NCI-H2081 treated with DMSO at 0.1 percent for 48 hours (cell line): ENCODE data around the gene OR51V1.
"Not testable (repeated sequence)": the region's sequence is repeated elsewhere in the genome, so short reads cannot be mapped to it uniquely, and the experiment has no call there.

Experiments used
- DNase-seq: peaks from one replicate; lab custom pipeline; 2025; lab: John Stamatoyannopoulos, UW

Gene OR51V1, protein sequence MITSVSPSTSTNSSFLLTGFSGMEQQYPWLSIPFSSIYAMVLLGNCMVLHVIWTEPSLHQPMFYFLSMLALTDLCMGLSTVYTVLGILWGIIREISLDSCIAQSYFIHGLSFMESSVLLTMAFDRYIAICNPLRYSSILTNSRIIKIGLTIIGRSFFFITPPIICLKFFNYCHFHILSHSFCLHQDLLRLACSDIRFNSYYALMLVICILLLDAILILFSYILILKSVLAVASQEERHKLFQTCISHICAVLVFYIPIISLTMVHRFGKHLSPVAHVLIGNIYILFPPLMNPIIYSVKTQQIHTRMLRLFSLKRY

DNA sequence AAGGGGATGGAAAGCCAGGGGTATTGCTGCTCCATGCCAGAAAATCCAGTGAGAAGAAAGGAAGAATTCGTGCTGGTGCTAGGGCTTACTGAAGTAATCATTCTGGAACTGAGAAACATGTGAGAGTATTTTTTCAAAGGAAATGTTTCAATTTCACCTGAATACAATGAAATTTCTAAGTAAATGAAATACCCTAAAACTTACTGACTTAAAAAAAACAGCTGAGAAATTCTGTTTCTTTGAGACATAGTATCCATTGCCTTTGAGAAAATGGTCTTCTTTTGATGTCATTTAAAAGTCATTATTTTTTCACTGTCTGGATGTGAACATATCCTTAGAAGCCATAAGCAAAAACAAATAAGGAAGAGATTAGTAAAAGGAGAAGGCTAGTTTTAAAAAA, at the start of gene OR51V1:
Gene OR51V1, minus strand, starts transcription at position 101 of the 400 bp plus-strand sequence. Its CDS starts 0 bp downstream, at position 101.
- DNase-seq = no peak

DNA sequence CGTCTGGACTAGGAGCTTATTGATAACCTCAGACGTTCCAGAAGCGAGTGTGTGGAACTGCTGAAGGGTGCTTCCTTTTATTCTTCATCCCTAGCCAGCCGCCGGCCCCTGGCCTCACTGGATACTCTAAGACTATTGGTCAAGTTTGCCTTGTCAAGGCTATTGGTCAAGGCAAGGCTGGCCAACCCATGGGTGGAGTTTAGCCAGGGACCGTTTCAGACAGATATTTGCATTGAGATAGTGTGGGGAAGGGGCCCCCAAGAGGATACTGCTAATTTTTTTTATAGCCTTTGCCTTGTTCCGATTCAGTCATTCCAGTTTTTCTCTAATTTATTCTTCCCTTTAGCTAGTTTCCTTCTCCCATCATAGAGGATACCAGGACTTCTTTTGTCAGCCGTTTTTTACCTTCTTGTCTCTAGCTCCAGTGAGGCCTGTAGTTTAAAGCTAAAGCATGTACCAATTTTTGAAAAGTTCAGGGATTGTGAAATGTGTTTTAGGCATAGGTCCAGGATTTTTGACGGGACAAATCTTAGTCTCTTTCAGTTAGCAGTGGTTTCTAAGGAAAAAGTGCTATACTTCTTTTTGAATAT, 49.4 kb upstream of the OR51V1 start, which contains the start of gene HBG1:
Gene HBG1, minus strand, starts transcription at position 51 of the 590 bp plus-strand sequence. CDS start 53 bp downstream, outside the sequence.
- DNase-seq = not testable (repeated sequence)

DNA sequence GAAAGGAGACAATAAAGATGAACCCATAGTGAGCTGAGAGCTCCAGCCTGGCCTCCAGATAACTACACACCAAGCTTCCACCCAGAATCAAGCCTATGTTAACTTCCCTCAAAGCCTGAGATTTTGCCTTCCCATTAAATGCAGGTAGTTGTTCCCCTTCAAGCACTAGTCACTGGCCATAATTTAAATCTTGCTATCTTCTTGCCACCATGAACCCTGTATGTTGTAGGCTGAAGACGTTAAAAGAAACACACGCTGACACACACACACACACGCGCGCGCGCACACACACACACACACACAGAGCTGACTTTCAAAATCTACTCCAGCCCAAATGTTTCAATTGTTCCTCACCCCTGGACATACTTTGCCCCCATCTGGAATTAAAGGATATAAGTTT, 48.0 kb upstream of the OR51V1 start:
- DNase-seq = not testable (repeated sequence)

DNA sequence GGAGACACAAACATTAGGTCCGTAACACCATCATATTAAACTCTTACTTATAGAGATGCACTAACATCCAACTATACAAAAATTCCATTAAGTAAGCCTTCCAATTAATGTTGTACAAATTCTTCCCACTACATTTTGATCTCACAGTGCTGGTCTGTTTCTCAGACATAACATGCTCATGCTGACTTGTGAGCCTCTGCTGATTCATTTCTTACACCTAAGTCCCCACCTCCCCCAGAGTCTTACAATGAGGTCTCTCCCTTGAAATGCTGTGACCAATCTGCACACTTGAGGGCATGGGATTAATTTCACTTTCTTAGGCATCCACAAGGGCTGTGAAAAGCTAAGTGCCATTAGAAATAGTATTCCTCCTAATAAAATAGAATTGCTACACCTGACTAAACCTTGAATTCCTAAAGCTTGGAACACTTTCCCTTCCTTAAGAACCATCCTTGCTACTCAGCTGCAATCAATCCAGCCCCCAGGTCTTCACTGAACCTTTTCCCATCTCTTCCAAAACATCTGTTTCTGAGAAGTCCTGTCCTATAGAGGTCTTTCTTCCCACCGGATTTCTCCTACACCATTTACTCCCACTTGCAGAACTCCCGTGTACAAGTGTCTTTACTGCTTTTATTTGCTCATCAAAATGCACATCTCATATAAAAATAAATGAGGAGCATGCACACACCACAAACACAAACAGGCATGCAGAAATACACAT, 47.1 kb upstream of the OR51V1 start:
- no peak for DNase-seq

DNA sequence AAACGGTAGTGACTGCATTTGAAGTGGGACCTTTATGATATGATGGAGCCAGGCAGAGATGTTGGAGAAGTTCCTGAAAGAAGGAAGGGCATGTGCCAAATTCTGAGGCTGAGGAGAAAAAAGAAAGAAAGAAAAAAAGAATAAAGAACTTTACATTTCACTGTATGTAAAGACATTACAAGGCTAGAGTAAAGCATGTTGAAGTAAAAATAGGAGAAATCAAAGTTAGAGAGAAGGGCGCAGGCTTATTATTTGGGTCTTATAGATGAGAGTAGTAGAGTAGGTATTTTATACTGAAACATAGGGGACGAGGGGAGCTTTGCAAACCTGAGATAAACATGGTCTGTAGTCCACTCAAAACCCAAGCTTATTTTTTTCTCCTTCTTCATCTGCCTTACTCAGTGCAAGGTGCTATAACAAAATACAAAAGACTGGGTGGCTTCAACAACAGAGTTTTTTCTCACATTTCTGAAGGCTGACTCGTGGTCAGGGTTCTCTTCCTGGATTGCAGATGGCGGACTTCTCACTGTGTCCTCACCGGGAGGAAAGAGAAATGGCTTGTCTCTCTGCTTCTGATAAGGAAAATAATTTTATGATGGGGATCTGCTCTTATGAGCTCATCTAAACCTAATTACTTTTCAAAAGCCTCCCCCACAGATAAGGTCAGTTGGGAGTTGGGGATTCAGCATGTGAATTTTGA, 46.4 kb upstream of the OR51V1 start:
- DNase-seq = no peak

DNA sequence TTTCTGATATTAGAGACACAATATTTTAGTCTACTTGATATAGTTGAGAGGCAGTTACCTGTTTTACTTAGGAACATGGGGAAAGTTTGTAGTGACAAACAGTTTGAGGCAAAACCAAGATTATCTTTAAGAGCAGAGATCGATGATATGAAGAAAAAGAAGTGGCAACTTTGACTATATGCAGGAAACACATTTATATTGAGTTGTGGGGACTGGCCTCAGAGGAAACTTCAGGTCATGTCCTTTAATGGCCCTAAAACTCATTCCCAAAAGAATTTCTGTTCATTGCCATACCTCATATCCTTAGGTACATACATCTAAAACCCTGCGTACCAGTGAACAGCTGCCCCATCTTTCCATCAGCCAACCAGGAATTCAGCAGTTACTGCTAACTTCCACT, 44.7 kb upstream of the OR51V1 start:
- no peak for DNase-seq

DNA sequence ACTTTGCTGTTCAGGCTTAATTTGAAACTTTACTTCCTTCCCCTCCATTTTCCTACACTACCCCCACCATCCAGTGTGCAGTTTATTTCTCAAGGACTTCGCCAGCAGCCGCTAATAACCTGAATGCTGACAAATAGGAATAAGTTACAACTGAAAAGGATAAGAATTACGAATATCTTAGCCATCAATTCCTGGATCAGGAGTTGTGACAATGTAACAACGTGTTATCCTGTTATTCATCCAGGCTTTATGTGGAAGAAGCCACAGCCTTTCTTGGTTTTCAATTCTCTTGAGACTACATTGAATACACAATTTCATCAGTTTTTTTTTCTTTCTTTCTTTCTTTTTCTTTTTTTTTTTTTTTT, 43.3 kb upstream of the OR51V1 start:
- DNase-seq = no peak

DNA sequence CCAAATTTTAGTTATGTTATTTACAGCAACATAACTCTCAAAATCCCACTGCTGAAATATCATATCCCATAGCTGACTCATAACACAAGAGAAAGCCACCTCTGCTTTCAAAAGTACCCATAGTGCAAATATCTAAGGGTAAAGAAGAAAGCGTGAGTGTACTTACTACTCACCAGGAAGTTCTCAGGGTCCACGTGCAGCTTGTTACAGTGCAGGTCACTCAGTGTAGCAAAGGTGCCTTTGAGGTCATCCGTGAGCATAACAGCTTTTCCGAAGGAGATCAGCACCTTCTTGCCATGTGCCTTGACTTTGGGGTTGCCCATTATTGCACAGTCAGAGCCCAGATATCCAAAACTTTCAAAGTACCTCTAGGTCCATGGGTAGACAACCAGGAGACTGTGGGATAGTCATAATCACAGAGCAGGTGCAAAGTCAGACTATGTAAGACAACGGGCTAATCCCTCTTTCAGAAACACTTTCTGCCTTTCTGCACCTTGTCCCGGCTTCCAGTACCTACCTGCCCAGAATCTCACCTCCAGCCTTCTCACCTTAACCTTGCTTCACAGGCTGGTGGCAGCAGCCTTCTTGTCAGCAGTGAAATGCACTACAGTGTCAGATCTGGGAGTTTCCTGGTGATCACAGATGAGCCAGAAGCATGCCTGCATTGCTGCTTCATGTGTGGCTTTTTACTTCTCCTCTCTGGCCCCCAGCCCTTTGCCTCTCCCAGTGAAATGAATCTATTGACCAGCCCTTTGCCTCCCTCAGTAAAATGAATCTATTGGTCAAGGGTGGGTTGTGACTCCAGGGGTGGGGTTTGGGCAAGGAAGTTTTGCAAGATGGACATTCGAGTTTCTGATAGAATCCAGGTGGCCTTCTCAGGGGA, 42.7 kb upstream of the OR51V1 start:
- no peak for DNase-seq

DNA sequence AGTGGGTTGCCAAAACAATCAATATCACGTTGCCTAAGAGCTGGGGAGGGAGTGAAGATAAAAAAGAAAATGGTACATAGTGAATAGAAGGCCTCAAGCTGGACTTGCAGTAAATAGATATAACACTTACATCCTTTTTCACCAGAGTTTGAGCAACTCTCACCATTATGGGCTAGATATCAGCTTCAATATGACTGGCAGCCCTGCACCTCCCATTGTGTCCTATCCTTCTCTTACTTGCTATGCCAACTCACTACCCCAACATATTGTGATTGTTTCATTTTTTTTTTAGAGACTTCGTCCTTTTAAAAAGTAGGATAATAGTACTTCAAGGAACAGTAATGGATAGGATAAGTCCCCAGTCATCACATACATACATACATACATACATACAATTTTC, 41.7 kb upstream of the OR51V1 start:
- DNase-seq = no peak

DNA sequence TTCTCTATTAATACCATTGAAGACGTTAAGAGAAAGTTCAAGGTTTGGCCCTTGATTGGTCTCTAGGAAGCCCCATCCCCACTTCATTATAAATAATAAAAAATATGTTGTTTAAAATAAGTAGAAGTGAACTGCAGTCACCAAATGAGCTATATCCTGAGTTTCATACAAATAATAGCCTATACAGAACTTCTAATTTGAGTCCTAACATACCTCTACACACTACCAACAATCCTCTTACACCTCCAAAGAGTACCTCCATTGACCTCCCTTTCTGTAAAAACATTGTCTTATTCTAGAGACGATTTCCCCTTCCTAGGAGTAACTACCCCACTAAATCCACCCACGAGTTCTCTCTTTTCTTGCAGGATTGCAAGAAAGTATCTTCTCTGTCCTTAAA, 41.0 kb upstream of the OR51V1 start:
- DNase-seq = no peak

DNA sequence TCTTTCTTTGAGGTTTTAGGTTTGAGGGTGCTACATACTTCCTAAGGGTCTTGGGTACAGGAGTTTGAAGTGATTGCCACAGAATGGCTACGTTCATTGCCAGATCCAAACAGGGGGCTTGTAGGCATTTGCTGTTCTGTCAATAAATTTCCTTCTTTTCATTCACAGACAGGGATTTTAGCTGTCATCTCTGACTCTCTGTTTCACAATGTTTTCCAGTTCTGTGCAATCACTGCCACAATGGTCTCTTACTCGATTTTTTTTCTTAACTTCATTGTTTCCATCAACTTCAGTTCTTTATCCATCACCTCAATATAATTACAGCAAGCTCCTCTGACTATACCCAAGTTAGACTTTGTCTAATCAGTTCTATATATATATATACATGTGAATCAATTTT, 40.0 kb upstream of the OR51V1 start:
- DNase-seq = no peak

DNA sequence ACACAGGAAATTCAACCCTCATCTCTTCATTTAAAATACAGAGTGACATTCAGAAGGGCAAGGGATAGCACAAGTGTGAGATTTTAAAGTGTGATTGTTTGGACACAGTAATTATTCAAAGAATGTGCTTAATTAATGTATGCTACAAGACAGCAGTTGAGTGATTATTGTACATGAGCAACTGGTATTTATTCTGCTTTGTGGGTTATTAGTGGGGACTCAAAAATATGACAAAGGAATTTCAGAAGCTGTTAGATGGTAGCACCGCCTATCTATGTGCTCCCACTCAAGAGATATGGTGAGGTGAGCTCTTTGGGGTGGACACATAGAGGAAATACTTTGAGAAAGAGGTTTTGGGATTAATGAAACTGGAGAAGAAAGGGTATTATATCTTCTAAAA, 39.6 kb upstream of the OR51V1 start:
- DNase-seq = no peak

DNA sequence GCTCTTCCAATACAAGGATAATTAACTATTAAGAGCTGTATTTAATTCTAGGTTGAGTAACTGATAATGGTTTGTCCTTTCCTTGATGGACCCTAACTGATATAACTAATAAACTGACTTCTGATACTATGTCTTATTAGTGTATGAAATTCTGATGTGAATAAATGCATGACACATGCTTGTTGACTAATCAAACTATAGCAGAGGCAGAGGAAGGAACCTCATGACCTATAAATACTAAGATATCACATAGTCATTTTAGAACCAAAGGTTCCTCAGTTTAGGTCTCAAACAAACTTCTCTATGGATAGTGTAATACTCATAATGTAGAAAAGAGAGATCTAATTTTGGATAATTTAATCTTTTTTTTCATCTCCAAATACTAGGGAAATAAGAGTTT, 38.6 kb upstream of the OR51V1 start:
- no peak for DNase-seq

DNA sequence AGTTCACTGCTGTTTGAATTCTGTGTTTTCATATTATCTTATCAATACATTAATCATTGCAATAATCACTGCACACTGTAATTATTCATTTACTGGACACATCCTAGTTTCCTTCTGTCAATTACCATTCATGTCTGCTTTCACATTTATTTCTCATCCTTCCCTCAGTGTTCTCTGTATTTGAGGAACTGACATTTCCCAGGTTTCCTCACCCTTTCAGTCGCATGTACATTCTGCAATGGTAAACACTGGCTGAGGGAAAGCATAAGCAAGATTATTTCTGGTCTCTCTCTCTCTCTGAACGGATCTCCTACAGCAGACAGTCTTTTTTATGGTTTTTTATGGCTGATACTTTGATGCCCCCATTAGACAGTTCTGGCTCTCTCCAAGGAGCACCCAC, 38.0 kb upstream of the OR51V1 start:
- DNase-seq = no peak

DNA sequence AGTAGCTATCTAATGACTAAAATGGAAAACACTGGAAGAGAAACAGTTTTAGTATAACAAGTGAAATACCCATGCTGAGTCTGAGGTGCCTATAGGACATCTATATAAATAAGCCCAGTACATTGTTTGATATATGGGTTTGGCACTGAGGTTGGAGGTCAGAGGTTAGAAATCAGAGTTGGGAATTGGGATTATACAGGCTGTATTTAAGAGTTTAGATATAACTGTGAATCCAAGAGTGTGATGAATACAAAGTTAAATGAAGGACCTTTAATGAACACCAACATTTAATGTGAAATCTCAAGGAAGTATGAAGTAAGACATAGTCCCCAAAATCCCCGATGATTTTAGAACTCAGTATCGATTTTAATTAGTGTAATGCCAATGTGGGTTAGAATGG, 36.9 kb upstream of the OR51V1 start:
- no peak for DNase-seq

DNA sequence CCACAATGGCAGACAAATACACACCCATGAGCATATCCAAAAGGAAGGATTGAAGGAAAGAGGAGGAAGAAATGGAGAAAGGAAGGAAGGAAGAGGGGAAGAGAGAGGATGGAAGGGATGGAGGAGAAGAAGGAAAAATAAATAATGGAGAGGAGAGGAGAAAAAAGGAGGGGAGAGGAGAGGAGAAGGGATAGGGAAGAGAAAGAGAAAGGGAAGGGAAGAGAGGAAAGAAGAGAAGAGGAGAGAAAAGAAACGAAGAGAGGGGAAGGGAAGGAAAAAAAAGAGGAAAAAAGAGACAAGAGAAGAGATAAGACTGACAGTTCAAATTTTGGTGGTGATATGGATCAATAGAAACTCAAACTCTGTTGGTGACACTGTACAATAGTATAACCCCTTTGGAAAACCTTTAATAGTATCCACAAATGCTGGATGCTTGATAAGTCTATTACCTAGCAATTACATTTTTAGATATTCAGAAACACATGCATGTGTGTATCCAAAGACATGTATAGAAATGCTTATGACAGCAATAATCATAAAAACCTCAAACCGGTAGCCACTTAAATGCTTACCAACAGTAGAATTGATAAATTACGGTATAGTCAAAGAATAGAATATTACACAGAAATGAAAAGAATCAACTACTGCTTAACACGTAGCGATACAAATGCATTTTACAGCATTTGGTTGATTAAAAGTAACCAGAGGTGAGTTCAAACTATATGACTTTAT, 35.0 kb upstream of the OR51V1 start:
- DNase-seq = no peak

DNA sequence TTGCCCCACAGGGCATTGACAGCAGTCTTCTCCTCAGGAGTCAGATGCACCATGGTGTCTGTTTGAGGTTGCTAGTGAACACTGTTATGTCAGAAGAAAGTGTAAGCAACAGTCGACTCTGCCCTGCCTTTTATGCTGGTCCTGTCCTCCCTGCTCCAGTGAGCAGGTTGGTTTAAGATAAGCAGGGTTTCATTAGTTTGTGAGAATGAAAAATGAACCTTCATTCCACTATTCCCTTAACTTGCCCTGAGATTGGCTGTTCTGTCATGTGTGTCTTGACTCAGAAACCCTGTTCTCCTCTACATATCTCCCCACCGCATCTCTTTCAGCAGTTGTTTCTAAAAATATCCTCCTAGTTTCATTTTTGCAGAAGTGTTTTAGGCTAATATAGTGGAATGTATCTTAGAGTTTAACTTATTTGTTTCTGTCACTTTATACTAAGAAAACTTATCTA, 33.9 kb upstream of the OR51V1 start, which contains the start of gene HBD:
Gene HBD, minus strand, starts transcription at position 103 of the 454 bp plus-strand sequence. Its CDS starts 50 bp downstream, at position 53.
- no peak for DNase-seq

DNA sequence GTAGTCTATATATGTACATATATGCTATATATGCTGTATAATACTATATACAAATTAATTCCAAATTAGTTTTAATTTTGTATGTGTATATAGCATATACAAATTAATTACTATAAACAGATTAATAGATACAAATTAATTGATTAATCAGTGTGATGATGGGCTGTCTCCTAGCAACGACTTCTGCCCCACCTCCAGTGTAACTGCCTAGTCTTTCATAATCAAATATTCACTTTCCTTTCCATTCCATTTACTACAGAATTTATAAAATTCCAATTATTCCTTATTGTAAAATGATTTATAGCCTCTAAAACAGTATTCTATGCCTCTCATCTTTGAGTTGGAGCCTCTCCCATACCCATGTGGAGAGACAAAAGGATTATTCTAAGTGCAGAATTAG, 32.8 kb upstream of the OR51V1 start:
- DNase-seq = no peak

DNA sequence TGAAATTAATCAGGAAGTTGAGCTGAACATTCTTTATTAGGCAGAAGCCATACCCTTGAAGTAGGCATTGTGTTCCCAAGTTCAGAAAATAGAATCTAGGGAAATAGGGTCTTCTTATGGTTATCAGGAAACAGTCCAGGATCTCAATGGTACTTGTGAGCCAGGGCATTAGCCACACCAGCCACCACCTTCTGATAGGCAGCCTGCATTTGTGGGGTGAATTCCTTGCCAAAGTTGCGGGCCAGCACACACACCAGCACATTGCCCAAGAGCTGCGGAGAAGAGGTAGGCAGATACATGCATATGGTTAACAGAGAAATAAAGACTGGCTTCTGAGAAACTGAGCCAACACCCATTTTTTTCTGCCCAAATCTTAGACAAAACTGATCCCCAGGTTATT, 32.3 kb upstream of the OR51V1 start:
- DNase-seq = no peak

DNA sequence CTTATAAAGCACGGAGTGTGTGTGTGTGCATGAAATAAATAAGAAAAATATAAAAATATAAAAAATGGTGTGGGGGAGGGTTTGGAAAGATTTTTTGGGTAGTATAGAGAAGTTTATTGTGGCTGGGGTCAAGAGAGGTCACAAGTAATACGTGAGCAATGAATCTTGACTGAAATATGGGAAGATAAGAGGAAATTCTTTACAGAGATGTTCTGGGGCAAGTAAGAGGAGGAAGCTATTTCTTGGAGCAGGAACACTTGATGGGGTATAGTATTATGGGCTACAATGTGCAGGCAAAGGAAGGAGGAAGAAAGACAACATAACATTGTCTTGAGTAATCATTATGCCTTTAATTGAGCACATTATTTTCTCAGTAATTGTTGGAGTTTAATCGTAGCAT, 31.7 kb upstream of the OR51V1 start:
- DNase-seq = no peak

DNA sequence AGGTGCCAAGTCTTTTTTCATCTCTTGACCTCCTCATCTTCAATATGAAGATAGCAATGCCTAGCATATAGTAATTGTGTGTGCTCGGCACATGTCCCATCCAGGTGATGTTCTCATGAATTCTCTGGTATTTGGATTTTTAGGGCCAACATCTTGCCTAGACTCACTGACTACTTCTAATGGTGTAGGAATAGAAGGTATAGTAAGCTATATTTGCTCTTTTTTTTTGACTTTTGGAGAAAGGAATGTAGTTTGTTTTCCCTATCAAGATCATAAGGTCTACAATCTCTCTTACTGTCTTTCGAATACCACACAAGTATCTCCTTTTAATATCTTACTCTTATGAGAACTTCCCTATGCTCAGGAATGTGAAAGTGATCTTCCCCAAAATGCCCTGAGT, 30.6 kb upstream of the OR51V1 start:
- no peak for DNase-seq
